SIG-M5 treated with dmso at 0.1 percent for 504 hours (cell line): Measurements from ENCODE around the gene CLASRP.
"Not testable (repeated sequence)": the region's sequence is repeated elsewhere in the genome, so short reads cannot be mapped to it uniquely, and the experiment has no call there.

Experiments
- DNase-seq: peaks from one replicate; lab custom pipeline; 2025; ENCODE audit not compliant: unreplicated experiment; lab: John Stamatoyannopoulos, UW

Gene CLASRP

GRCh38 chr19:45101806-45102205, 63.0 kb downstream of the CLASRP start:
- no peak for DNase-seq

GRCh38 chr19:45102481-45102880, 63.6 kb downstream of the CLASRP start:
- DNase-seq = no peak

GRCh38 chr19:45103156-45103507, 64.3 kb downstream of the CLASRP start:
- DNase-seq = no peak

GRCh38 chr19:45103508-45104319, 64.9 kb downstream of the CLASRP start:
- no peak for DNase-seq

- no peak for DNase-seq
Measured at GRCh38 chr19:45104658-45105349, 66.0 kb downstream of the CLASRP start.

GRCh38 chr19:45106363-45106762, 67.5 kb downstream of the CLASRP start:
- not testable (repeated sequence) for DNase-seq

GRCh38 chr19:45107621-45108150, 68.8 kb downstream of the CLASRP start:
- no peak for DNase-seq

- DNase-seq = peak; percentile 28
Measured at GRCh38 chr19:45110851-45111266, 72.0 kb downstream of the CLASRP start.

- DNase-seq = no peak
Measured at GRCh38 chr19:45112111-45112827, 73.4 kb downstream of the CLASRP start.

- DNase-seq = peak; percentile 30
Measured at GRCh38 chr19:45113628-45114027, 74.8 kb downstream of the CLASRP start.

GRCh38 chr19:45114116-45114515, 75.3 kb downstream of the CLASRP start:
- DNase-seq = no peak

GRCh38 chr19:45115809-45116615, 77.2 kb downstream of the CLASRP start:
- peak; percentile 61 for DNase-seq

- peak; percentile 29 for DNase-seq
Measured at GRCh38 chr19:45117167-45117594, 78.3 kb downstream of the CLASRP start.

- DNase-seq = no peak
Measured at GRCh38 chr19:45117671-45118070, 78.8 kb downstream of the CLASRP start.

- no peak for DNase-seq
Measured at GRCh38 chr19:45118106-45118505, 79.3 kb downstream of the CLASRP start.

GRCh38 chr19:45118591-45119355, 79.9 kb downstream of the CLASRP start:
- not testable (repeated sequence) for DNase-seq

GRCh38 chr19:45119582-45119981, 80.7 kb downstream of the CLASRP start:
- no peak for DNase-seq
